Measurements from ENCODE around the gene OR1Q1. TPM values are rescaled to one million over a fixed set of nuclear protein-coding genes. Genes with fewer than 3 reads are reported as not detected.

Gene OR1Q1
- total RNA-seq, 1 donor from 2014 or later = not detected

GRCh38 chr9:122656378-122656777, 41.8 kb downstream of the OR1Q1 start:
- H3K36me3 ChIP-seq = no peaks in the 10 kb centered on the region
- H3K9me3 ChIP-seq = no peaks in the 10 kb centered on the region
- H3K27ac ChIP-seq = no peak overlapping the region
- intact Hi-C loops (cut with DNase I) = no loop called here
- H3K4me3 ChIP-seq = no peak overlapping the region
- TF ChIP-seq POLR2A (IDR thresholded peaks at IDR 0.05) = no peak
- TF ChIP-seq POLR2AphosphoS5 (IDR thresholded peaks at IDR 0.05; ENCODE audit: insufficient read depth in 1 of 2, low read depth in 1 of 2) = no peak
- TF ChIP-seq CTCF (IDR thresholded peaks at IDR 0.05) = no peak
- no peaks in the 10 kb centered on the region for H3K4me1 ChIP-seq
- H3K27me3 ChIP-seq = no peaks in the 10 kb centered on the region
- no peak for DNase-seq (ENCODE audit: extremely low spot score in 2 of 2)

DNA sequence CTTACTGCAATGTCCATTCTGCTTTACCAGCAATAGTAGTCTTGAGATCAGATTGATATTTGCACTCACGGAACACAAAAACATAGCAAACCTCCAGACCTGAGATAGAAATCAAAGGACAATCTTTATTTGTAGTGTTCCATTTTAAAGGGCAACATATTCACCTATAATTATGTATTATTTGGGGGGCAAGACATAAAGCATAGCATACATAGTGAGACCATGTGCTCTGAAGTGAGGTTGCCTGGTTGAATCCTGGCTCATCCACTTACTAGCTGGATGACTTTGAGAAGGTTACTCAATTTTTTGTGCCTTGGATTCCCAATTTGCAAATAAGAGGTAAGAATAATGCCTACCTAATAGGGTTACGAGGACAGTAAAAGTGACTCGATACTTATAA, 43.0 kb downstream of the OR1Q1 start, which contains the start of gene OR1B1:
Gene OR1B1 (minus strand): TSS at position 101 of the 400 bp plus-strand sequence.
- Histone ChIP-seq H3K27me3 (no peaks in the 10 kb centered on the region), H3K4me1 (no peaks in the 10 kb centered on the region), H3K9me3 (no peaks in the 10 kb centered on the region), H3K36me3 (no peaks in the 10 kb centered on the region), H3K27ac (no peak within 1 kb of the TSS), H3K4me3 (no peak within 1 kb of the TSS)
- DNase-seq (ENCODE audit: extremely low spot score in 2 of 2) = no peak
- TF ChIP-seq POLR2AphosphoS5 (IDR thresholded peaks at IDR 0.05; ENCODE audit: insufficient read depth in 1 of 2, low read depth in 1 of 2) = no peak
- TF ChIP-seq CTCF (IDR thresholded peaks at IDR 0.05) = no peak
- no peak for TF ChIP-seq POLR2A (IDR thresholded peaks at IDR 0.05)
- intact Hi-C loops (cut with DNase I) = no loop called here

DNA sequence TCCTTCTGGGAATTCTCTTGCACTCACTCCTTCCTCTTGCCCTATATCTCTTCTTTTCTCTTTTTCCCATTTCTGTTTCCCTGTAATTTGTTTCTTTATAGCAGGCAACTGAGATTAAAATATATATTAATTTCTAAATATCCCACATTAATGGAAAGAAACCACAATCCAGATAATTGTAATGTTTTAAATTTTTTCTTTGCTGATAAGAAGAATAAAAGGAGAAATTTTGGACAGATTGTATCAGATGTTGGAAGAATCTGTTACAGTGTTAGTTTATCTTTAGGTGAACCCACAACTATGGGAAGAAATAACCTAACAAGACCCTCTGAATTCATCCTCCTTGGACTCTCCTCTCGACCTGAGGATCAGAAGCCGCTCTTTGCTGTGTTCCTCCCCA, 46.9 kb downstream of the OR1Q1 start, which contains the start of gene OR1L1:
Gene OR1L1 (plus strand): TSS at position 301 of the 400 bp plus-strand sequence. CDS start 0 bp downstream, at position 301.
- H3K4me1 ChIP-seq = no peaks in the 10 kb centered on the region
- H3K27ac ChIP-seq = no peak within 1 kb of the TSS
- no peaks in the 10 kb centered on the region for H3K27me3 ChIP-seq
- intact Hi-C loops (cut with DNase I) = no loop called here
- H3K4me3 ChIP-seq = no peak within 1 kb of the TSS
- no peak for DNase-seq (ENCODE audit: extremely low spot score in 2 of 2)
- TF ChIP-seq CTCF (IDR thresholded peaks at IDR 0.05) (no peak), POLR2AphosphoS5 (IDR thresholded peaks at IDR 0.05; ENCODE audit: insufficient read depth in 1 of 2, low read depth in 1 of 2) (no peak), POLR2A (IDR thresholded peaks at IDR 0.05) (no peak)
- no peaks in the 10 kb centered on the region for H3K36me3 ChIP-seq
- H3K9me3 ChIP-seq = no peaks in the 10 kb centered on the region

Other genes starting within 250 kb of the OR1Q1 start
- 12.0 TPM for gene PTGS1, start 243.7 kb upstream of the OR1Q1 start, total RNA-seq
- gene OR1J1, start 136.8 kb upstream of the OR1Q1 start, total RNA-seq = not detected
- gene OR1J2, start 103.9 kb upstream of the OR1Q1 start, total RNA-seq = not detected
- not detected for gene OR1J4, start 95.6 kb upstream of the OR1Q1 start, total RNA-seq
- gene OR1N1, start 87.4 kb upstream of the OR1Q1 start, total RNA-seq = not detected
- not detected for gene OR1N2, start 61.6 kb upstream of the OR1Q1 start, total RNA-seq
- 0.74 TPM for gene OR1L8, start 31.4 kb upstream of the OR1Q1 start, total RNA-seq
- not detected for gene OR1B1, start 42.9 kb downstream of the OR1Q1 start, total RNA-seq
- gene OR1L1, start 47.0 kb downstream of the OR1Q1 start, total RNA-seq = not detected
- not detected for gene OR1L3, start 60.4 kb downstream of the OR1Q1 start, total RNA-seq
- gene OR1L4, start 109.3 kb downstream of the OR1Q1 start, total RNA-seq = not detected
- not detected for gene OR1L6, start 127.6 kb downstream of the OR1Q1 start, total RNA-seq
- gene OR5C1, start 174.2 kb downstream of the OR1Q1 start, total RNA-seq = not detected
- not detected for gene OR1K1, start 185.4 kb downstream of the OR1Q1 start, total RNA-seq
- 17.7 TPM for gene PDCL, start 213.8 kb downstream of the OR1Q1 start, total RNA-seq

Data from vagina (tissue), 2 donors.